Measurements from ENCODE around the gene DHX30. TPM values are rescaled to one million over a fixed set of nuclear protein-coding genes. Genes with fewer than 3 reads are reported as not detected.

DHX30 gene
- total RNA-seq, 1 donor from 2014 or later, result 70.9 TPM

DNA sequence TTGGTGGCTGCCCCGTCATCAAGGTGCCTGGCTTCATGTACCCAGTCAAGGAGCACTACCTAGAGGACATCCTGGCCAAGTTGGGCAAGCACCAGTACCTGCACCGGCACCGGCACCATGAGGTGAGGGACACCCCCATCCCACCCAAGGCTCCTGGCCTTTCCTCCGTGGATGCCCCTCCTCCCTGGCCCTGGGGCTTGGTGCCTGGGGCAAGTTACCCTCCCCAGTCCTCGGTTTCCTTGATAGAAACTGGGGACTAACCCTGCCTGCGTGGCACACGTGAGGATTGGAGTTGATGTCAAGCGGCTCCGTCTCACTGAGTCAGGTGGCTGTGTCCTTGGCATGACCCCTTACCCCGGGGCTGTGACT lies 43.9 kb downstream of the DHX30 start:
- H3K36me3 Mint-ChIP-seq, result peaks cover 39% of the 10 kb centered on the region
- H3K27ac ChIP-seq, result no peak overlapping the region
- DNase-seq (ENCODE audit: low spot score), result no peak
- no peak overlapping the region for H2AFZ ChIP-seq (replicated peaks)
- peaks cover 3% of the 10 kb centered on the region for H3K4me1 Mint-ChIP-seq
- no peak overlapping the region for H3K4me3 ChIP-seq
- peaks cover 29% of the 10 kb centered on the region for H3F3A ChIP-seq (ENCODE audit: low read depth)
- H3K79me2 ChIP-seq (ENCODE audit: low read depth), result no peaks in the 10 kb centered on the region
- H3K4me1 ChIP-seq, result no peaks in the 10 kb centered on the region
- H3K9me3 Mint-ChIP-seq, result no peaks in the 10 kb centered on the region
- H3K9ac ChIP-seq, result no peak overlapping the region
- H3K4me2 ChIP-seq, result no peak overlapping the region
- H3K36me3 ChIP-seq, result no peaks in the 10 kb centered on the region
- H3K27ac Mint-ChIP-seq, result no peak overlapping the region
- TF ChIP-seq, protein P1, sequence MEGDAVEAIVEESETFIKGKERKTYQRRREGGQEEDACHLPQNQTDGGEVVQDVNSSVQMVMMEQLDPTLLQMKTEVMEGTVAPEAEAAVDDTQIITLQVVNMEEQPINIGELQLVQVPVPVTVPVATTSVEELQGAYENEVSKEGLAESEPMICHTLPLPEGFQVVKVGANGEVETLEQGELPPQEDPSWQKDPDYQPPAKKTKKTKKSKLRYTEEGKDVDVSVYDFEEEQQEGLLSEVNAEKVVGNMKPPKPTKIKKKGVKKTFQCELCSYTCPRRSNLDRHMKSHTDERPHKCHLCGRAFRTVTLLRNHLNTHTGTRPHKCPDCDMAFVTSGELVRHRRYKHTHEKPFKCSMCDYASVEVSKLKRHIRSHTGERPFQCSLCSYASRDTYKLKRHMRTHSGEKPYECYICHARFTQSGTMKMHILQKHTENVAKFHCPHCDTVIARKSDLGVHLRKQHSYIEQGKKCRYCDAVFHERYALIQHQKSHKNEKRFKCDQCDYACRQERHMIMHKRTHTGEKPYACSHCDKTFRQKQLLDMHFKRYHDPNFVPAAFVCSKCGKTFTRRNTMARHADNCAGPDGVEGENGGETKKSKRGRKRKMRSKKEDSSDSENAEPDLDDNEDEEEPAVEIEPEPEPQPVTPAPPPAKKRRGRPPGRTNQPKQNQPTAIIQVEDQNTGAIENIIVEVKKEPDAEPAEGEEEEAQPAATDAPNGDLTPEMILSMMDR (IDR thresholded peaks at IDR 0.05), result no peak
- TF ChIP-seq EZH2phosphoT487 (IDR thresholded peaks at IDR 0.05) (no peak), EZH2 (IDR thresholded peaks at IDR 0.05) (no peak)
- H3K27me3 Mint-ChIP-seq (ENCODE audit: insufficient read depth, low read depth), result peaks cover 10% of the 10 kb centered on the region
- H3K4me3 Mint-ChIP-seq, result no peak overlapping the region
- peaks cover 9% of the 10 kb centered on the region for H4K20me1 ChIP-seq (ENCODE audit: low read depth)
- no peaks in the 10 kb centered on the region for H3K9me3 ChIP-seq (ENCODE audit: low read depth)
- no peaks in the 10 kb centered on the region for H3K27me3 ChIP-seq

GRCh38 chr3:47847260-47847659 lies 44.3 kb downstream of the DHX30 start:
- H3K27ac ChIP-seq, result no peak overlapping the region
- no peak overlapping the region for H3K9ac ChIP-seq
- no peaks in the 10 kb centered on the region for H3K27me3 ChIP-seq
- H4K20me1 ChIP-seq (ENCODE audit: low read depth), result peaks cover 7% of the 10 kb centered on the region
- no peak overlapping the region for H3K4me2 ChIP-seq
- no peaks in the 10 kb centered on the region for H3K36me3 ChIP-seq
- H3K4me1 Mint-ChIP-seq, result peaks cover 3% of the 10 kb centered on the region
- no peaks in the 10 kb centered on the region for H3K79me2 ChIP-seq (ENCODE audit: low read depth)
- H3K4me3 ChIP-seq, result no peak overlapping the region
- no peak for DNase-seq (ENCODE audit: low spot score)
- H3K4me3 Mint-ChIP-seq, result no peak overlapping the region
- TF ChIP-seq EZH2 (IDR thresholded peaks at IDR 0.05) (no peak), EZH2phosphoT487 (IDR thresholded peaks at IDR 0.05) (no peak)
- TF ChIP-seq, protein P1 (IDR thresholded peaks at IDR 0.05), result no peak
- H3F3A ChIP-seq (ENCODE audit: low read depth), result peaks cover 32% of the 10 kb centered on the region
- peaks cover 36% of the 10 kb centered on the region for H3K36me3 Mint-ChIP-seq
- H2AFZ ChIP-seq (replicated peaks), result no peak overlapping the region
- H3K9me3 ChIP-seq (ENCODE audit: low read depth), result no peaks in the 10 kb centered on the region
- H3K27ac Mint-ChIP-seq, result no peak overlapping the region
- no peaks in the 10 kb centered on the region for H3K4me1 ChIP-seq
- H3K27me3 Mint-ChIP-seq (ENCODE audit: insufficient read depth, low read depth), result peaks cover 10% of the 10 kb centered on the region
- H3K9me3 Mint-ChIP-seq, result no peaks in the 10 kb centered on the region

DNA sequence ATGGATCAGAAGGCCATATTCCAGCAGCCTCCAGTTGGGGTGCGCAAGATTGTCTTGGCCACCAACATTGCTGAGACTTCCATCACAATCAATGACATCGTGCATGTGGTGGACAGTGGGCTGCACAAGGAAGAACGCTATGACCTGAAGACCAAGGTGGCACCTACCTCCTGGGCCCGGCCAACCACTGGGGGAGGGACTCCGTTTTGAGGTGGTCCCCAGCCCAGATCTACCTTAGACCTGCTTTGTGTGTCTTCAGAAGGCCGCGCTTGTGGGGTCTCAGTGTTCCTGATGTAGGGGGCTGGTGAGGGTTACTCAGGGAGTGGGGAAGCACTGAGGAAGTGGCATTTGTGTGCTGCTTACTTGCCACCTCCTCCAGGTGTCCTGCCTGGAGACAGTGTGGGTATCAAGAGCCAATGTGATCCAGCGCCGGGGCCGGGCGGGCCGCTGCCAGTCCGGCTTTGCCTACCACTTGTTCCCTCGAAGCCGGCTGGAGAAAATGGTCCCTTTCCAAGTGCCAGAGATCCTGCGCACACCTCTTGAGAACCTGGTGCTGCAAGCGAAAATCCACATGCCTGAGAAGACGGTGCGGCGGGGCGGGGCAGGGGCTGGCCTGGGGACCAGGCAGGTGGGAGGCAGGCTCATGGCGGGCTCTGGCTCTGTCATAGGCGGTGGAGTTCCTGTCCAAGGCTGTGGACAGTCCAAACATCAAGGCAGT lies 45.0 kb downstream of the DHX30 start:
- no peaks in the 10 kb centered on the region for H3K79me2 ChIP-seq (ENCODE audit: low read depth)
- H3K36me3 ChIP-seq, result no peaks in the 10 kb centered on the region
- H3K4me3 Mint-ChIP-seq, result no peak overlapping the region
- H3K9ac ChIP-seq, result no peak overlapping the region
- TF ChIP-seq, protein P1 (IDR thresholded peaks at IDR 0.05), result no peak
- no peak for TF ChIP-seq EZH2 (IDR thresholded peaks at IDR 0.05)
- H3K27me3 ChIP-seq, result no peaks in the 10 kb centered on the region
- no peak overlapping the region for H3K4me3 ChIP-seq
- peaks cover 10% of the 10 kb centered on the region for H3K27me3 Mint-ChIP-seq (ENCODE audit: insufficient read depth, low read depth)
- H3K27ac ChIP-seq, result no peak overlapping the region
- H4K20me1 ChIP-seq (ENCODE audit: low read depth), result peaks cover 6% of the 10 kb centered on the region
- peaks cover 3% of the 10 kb centered on the region for H3K4me1 Mint-ChIP-seq
- H3K4me1 ChIP-seq, result no peaks in the 10 kb centered on the region
- no peak overlapping the region for H2AFZ ChIP-seq (replicated peaks)
- H3K27ac Mint-ChIP-seq, result no peak overlapping the region
- H3K9me3 ChIP-seq (ENCODE audit: low read depth), result no peaks in the 10 kb centered on the region
- H3F3A ChIP-seq (ENCODE audit: low read depth), result peaks cover 32% of the 10 kb centered on the region
- H3K9me3 Mint-ChIP-seq, result no peaks in the 10 kb centered on the region
- DNase-seq (ENCODE audit: low spot score), result no peak
- no peak overlapping the region for H3K4me2 ChIP-seq
- H3K36me3 Mint-ChIP-seq, result peaks cover 31% of the 10 kb centered on the region

Data from neural progenitor cell (in vitro differentiated cells).